ENCODE data around the gene INSYN1.

- TF ChIP-seq CTCF (IDR thresholded peaks at IDR 0.05; ENCODE audit: extremely low read depth in 1 of 2, insufficient read depth in 1 of 2, low read depth in 1 of 2, low read length in 2 of 2) (no peak), POLR2A (IDR thresholded peaks at IDR 0.05; ENCODE audit: low read depth, low read length) (no peak), EZH2 (IDR thresholded peaks at IDR 0.05; ENCODE audit: borderline replicate concordance, low read depth, low read length, severe bottlenecking) (no peak)
Observed at GRCh38 chr15:73796331-73796831, 43.2 kb upstream of the INSYN1 start.

All from endothelial cell of umbilical vein (primary cell).